Stimulated activated CD8-positive, alpha-beta memory T cell treated with anti-CD3 and anti-CD28 coated beads, Interleukin-15, amount 100 ng/mL, for 24 hours (primary cell): ENCODE results near the gene GRP.

Source experiments
- DNase-seq: peaks from one replicate; pipeline ENCODE4 v3.0.0-alpha.2; 2020; ENCODE audit warnings: low read depth

GRP gene

GRCh38 chr18:59268127-59268720 is 48.3 kb downstream of the GRP start:
- DNase-seq, result no peak

GRCh38 chr18:59268721-59269562 is 49.0 kb downstream of the GRP start:
- no peak for DNase-seq

DNA sequence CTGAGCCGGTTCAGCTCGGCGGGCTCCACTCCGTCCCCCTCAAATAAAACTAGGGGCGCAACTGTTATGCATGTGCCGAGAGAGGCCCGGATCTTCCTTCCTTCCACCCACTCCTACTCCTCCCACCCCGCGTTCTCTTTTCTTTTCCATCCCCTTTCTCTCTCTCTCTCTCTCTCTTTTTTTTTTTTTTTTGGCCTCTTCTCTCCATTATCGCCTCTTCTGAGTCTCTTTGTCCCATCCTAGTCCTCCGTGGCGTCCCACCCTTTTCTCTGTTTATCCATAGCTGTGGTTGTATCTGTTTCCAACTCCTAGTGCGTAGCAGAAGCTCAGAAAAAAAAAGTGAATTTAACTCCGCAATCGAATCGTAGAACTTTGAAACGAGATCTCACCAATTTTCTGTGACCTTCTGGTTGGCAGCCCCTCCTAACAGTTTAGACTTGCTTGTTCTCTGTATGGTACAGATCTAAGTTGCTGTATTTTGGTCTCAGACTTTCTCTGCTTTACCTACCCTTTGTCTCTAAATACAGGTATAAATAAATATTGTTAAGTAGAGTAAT is 49.7 kb downstream of the GRP start:
- DNase-seq, result no peak

GRCh38 chr18:59270689-59271257 is 50.8 kb downstream of the GRP start:
- no peak for DNase-seq

DNA sequence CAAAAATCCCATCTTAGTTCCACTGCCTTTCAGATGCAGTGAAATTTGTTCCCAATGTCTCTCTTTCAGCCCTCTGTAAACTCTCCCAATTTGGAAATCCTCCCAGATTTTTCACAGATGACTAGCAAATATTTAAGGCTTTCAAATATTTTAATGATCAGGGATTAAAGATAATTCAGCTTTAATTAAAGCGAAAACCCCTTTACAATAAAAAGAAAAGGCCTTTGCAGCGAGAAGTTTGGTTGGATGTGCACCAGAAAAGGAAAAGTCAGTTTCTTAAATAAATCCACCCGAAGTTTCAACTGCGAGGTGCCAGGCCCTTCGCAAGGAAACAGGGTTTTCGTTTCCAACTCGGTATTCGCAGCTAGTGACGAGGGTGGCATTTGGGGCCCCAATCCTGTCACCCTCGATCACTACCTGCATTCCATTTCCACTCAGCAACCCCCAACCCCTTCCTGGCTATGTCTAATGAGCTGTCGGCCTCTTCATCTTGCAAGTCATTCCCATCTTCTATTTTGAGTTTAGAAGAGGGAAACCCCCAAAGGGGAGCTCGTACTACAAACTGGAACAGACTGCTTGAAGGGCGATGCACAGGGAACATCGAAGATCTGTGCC is 51.8 kb downstream of the GRP start:
- no peak for DNase-seq

- DNase-seq, result no peak
These were observed 52.4 kb downstream of the GRP start for GRCh38 chr18:59272221-59272888.

- no peak for DNase-seq
These were observed 53.2 kb downstream of the GRP start, which contains the start of gene RAX for GRCh38 chr18:59272891-59273758. Gene RAX (minus strand): TSS chr18:59273454. CDS start chr18:59273206, 248 bp downstream.

- DNase-seq, result no peak
These were observed 54.0 kb downstream of the GRP start for GRCh38 chr18:59273759-59274532.

GRCh38 chr18:59274533-59274928 is 54.6 kb downstream of the GRP start:
- no peak for DNase-seq

GRCh38 chr18:59275406-59275949 is 55.5 kb downstream of the GRP start:
- no peak for DNase-seq

GRCh38 chr18:59276047-59276446 is 56.1 kb downstream of the GRP start:
- no peak for DNase-seq

GRCh38 chr18:59278793-59279192 is 58.8 kb downstream of the GRP start:
- no peak for DNase-seq

- no peak for DNase-seq
These were observed 59.2 kb downstream of the GRP start for GRCh38 chr18:59279193-59279592.

DNA sequence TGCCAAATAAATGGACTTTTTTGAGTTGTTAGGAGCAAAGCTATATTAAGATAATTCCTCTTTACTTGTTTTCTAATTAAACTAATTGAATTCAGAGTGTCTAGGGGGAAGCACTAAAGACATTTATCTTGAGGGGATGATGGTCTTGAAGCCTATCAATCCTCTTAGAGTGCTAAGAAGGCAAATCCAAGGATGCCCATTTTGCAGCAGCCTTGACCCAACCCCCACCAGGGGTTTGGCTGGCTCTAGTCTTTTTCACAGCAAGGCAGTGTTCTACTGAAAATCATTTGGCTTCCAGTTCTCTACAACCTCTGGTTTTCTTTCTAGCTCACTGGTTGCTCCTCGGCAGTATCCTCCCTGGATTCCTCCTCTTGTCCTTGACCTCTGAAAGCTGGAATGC is 59.8 kb downstream of the GRP start:
- no peak for DNase-seq
